Fibroblast of villous mesenchyme (primary cell): ENCODE results near the gene DPPA3. TPM values are rescaled to one million over a fixed set of nuclear protein-coding genes. Genes with fewer than 3 reads are reported as not detected.
"Not testable (repeated sequence)": the region's sequence is repeated elsewhere in the genome, so short reads cannot be mapped to it uniquely, and the experiment has no call there.

Experiments
- DNase-seq: peaks from one replicate; pipeline ENCODE4 v3.0.0-alpha.2; 2010; ENCODE audit warnings: low read depth
- H3K4me3 ChIP-seq: 2 replicates; pipeline ENCODE4 v1.5.1; 2011; ENCODE audit warnings: low read depth, mild to moderate bottlenecking, low read length
- total RNA-seq: library from RNA; depleted of rRNA; stranded (reverse); fragments of >200 nt; gene quantifications from 2 replicates; pipeline ENCODE4 v1.2.3, GENCODE V29; 2012
- TF ChIP-seq, protein P1 (sequence below): IDR thresholded peaks from 2 replicates; pipeline ENCODE4 v1.5.1; 2012; ENCODE audit warnings: low read depth, mild to moderate bottlenecking, low read length; ENCODE audit not compliant: insufficient read depth

The DPPA3 gene
- total RNA-seq = not detected in 2 replicates

DNA sequence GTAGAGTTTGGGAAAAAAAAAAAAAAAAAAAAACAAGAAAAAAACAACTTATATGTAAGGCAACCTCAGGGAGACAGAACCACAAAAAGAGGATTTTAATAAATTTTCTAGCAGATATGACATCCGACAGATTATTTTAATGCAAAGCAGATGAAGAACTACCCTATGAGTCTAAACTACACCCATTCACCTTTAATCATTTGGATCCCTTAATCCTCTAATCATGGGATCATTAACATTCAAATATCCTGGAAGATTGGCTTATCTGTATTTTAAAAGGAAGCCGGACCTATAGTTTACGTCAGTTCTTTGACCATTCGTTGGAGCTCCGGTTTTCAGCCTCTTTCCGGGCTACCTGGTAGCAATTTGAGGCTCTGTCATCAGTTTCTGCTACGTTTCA, at the start of gene DPPA3:
DPPA3 (plus strand) TSS at position 301 of the 400 bp plus-strand sequence. CDS start 138 bp downstream, outside the sequence.
- H3K4me3 ChIP-seq = no peak within 1 kb of the TSS
- DNase-seq = no peak
- TF ChIP-seq, protein P1, sequence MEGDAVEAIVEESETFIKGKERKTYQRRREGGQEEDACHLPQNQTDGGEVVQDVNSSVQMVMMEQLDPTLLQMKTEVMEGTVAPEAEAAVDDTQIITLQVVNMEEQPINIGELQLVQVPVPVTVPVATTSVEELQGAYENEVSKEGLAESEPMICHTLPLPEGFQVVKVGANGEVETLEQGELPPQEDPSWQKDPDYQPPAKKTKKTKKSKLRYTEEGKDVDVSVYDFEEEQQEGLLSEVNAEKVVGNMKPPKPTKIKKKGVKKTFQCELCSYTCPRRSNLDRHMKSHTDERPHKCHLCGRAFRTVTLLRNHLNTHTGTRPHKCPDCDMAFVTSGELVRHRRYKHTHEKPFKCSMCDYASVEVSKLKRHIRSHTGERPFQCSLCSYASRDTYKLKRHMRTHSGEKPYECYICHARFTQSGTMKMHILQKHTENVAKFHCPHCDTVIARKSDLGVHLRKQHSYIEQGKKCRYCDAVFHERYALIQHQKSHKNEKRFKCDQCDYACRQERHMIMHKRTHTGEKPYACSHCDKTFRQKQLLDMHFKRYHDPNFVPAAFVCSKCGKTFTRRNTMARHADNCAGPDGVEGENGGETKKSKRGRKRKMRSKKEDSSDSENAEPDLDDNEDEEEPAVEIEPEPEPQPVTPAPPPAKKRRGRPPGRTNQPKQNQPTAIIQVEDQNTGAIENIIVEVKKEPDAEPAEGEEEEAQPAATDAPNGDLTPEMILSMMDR = no peak

DNA sequence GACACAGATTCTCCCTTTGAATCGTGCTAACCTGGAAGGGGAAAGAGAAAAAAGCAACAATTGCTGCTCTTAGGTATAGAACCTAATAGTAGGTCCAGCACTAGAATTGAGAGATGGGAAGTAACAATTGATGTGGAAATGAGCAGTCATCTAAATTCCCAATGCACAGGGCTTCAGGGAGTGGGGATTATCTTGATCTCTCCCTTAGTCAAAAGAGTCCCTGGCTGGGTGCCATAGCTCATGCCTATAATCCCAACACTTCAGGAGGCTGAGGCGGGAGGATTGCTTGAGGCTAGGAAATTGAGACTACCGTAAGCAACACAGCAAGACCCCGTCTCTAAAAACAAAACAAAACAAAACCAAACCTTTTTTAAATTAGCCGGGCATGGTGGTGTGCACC, 49.5 kb upstream of the DPPA3 start:
- TF ChIP-seq, protein P1 = no peak
- DNase-seq = no peak
- no peak overlapping the region for H3K4me3 ChIP-seq

DNA sequence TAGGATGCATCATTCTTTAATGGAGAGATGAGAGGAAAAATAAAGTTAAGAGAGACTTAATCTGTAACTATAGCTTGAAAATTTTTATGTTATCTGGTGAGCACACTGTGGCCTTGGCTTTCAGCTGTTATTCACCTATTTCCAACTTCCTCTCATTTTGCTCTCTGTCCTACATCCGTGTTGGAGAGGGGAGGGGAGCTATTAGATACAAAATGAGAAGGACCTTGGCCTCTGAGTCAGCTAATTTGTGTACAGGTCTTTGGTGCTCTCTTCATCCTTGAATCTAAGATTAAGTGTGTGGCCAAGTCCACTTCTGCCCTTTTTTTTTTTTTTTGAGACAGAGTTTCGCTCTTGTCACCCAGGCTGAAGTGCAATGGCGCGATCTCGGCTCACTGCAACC, 44.6 kb upstream of the DPPA3 start:
- no peak for DNase-seq
- TF ChIP-seq, protein P1 = no peak
- no peak overlapping the region for H3K4me3 ChIP-seq

DNA sequence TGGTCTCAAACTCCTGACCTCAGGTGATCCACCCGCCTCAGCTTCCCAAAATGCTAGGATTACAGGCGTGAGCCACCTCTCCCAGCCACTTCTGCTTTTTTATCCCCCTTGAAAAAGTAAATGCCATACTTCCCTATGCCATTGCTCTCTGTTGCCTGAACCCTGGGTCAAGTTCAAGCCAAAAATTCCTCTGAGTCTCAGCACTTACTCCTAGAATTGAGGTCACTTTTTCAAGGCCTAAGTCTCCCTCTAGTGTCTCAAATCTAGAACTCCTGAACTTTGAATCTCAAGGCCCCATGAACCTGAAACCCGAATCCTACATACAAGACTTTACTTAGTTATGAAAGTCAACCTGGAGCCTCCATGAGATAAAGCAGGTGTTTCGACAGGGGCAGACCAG, 44.1 kb upstream of the DPPA3 start:
- H3K4me3 ChIP-seq = no peak overlapping the region
- DNase-seq = peak; percentile 14
- TF ChIP-seq, protein P1 = peak; percentile 34

DNA sequence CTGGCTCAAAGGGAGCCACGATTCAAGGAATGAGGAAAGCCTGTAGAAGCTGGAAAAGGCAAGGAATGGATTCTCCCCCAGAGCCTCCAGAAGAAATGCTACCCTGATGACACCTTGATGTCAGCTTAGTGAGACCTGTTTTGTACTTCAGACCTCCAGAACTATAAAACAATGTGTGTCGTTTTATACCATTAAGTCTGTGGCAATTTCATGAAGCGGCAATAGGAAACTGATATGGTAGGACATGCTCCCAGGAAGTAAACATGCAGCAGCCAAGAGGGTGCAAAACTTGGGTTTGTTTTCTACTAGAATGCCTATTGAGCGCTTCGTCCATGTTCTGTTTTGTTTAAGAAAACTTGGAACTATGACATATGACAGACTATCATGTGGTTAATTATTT, 43.1 kb upstream of the DPPA3 start:
- DNase-seq = no peak
- TF ChIP-seq, protein P1 = no peak
- H3K4me3 ChIP-seq = no peak overlapping the region

DNA sequence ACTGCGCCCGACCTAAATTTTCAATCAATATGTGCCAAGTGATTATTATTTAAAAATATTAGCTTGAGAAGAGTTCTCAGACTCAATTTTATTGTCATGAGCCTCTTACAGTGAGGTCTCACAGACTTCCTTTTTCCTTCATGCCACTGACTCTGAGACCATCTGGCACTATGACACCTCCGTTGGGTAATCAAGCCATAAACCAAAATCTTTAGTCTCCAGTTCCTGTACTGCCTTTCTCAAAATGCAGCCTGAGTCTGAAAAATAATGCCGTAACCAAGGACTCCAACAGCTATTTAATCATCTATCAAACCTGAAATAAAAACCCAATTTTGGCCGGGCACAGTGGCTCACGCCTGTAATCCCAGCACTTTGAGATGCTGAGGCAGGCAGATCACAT, 35.8 kb upstream of the DPPA3 start:
- DNase-seq, H3K4me3 ChIP-seq: not testable (repeated sequence)

DNA sequence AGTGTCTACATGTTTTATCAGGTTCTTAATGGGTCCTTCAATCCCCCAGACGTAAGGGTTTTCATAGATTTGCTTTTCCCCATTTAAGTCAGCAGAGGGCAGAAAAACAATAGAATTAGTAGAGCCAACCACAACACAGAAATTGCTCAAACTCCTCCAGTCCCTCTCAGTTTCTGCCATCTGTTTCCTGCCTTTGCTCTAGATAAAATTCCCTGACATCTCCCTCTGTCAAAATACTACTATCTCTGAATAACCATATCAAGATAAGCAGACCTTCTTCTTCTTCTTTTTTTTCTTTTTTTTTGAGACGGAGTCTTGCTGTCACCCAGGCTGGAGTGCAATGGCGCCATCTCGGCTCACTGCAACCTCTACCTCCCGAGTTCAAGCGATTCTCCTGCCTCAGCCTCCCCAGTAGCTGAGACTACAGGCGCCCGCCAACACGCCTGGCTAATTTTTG, 33.8 kb upstream of the DPPA3 start:
- TF ChIP-seq, protein P1 = peak; percentile 35
- not testable (repeated sequence) for H3K4me3 ChIP-seq
- DNase-seq = peak; percentile 30
